Panc1 (cell line): ENCODE data around the gene UROC1. TPM values are rescaled to one million over a fixed set of nuclear protein-coding genes. Genes with fewer than 3 reads are reported as not detected.

Experiments used
- ATAC-seq: fragments of 200-7000 bp; cut with Tn5 transposase; 2 replicates; pipeline ENCODE4 v1.9.1; 2020; ENCODE audit warnings: mild to moderate bottlenecking, moderate library complexity
- BruUV-seq: library from RNA; stranded (reverse); fragments of 400-500 nt; replicated peaks from 2 replicates; lab custom pipeline; 2021; lab: Mats Ljungman, UMichigan
- CTCF ChIA-PET: fragments of 300-600 bp; sonication (Branson Sonifier 250); formaldehyde crosslinking; loops from one replicate; lab custom pipeline; 2022; ENCODE audit warnings: antibody characterized with exemption; lab: Charles Lee
- POLR2A ChIA-PET: fragments of 300-600 bp; sonication (Branson Sonifier 250); formaldehyde crosslinking; loops from one replicate; lab custom pipeline; 2022; ENCODE audit warnings: antibody characterized with exemption; lab: Charles Lee
- DNase-seq: peaks from one replicate; pipeline ENCODE4 v3.0.0-alpha.2; 2010; ENCODE audit warnings: low read depth, low spot score
- H3K27ac ChIP-seq: 2 replicates; pipeline ENCODE4 v1.5.1; 2011; ENCODE audit warnings: mild to moderate bottlenecking, low read length, inconsistent platforms
- H3K27me3 ChIP-seq: fragments of 200-500 bp; sonication (Bioruptor generic); 2 replicates; pipeline ENCODE4 v1.6.0; 2014; ENCODE audit warnings: low read length, inconsistent platforms; ENCODE audit not compliant: control insufficient read depth, insufficient read depth
- H3K36me3 ChIP-seq: fragments of 200-500 bp; sonication (Bioruptor generic); 2 replicates; pipeline ENCODE4 v1.5.1; 2014; ENCODE audit warnings: inconsistent platforms, mild to moderate bottlenecking, low read length, moderate library complexity; ENCODE audit not compliant: control insufficient read depth, insufficient read depth
- H3K4me1 ChIP-seq: 2 replicates; pipeline ENCODE4 v1.5.1; 2011; ENCODE audit warnings: inconsistent platforms, mild to moderate bottlenecking, low read length, moderate library complexity; ENCODE audit not compliant: control insufficient read depth, insufficient read depth
- H3K4me3 ChIP-seq, 2 experiments: 2 replicates each; pipeline ENCODE4 v1.5.1; 2011 to 2012; ENCODE audit warnings: low read depth in 2 of 2, low read length in 2 of 2, mild to moderate bottlenecking in 2 of 2, inconsistent platforms in 1 of 2, moderate library complexity in 1 of 2
- H3K9me3 ChIP-seq: fragments of 200-500 bp; sonication (Bioruptor generic); 2 replicates; pipeline ENCODE4 v1.5.1; 2014; ENCODE audit warnings: low read depth, mild to moderate bottlenecking, inconsistent platforms, low read length, moderate library complexity; ENCODE audit not compliant: control insufficient read depth, insufficient read depth
- POLR2AphosphoS5 ChIP-seq: IDR thresholded peaks from 2 replicates; pipeline ENCODE4 v1.6.1; 2012; ENCODE audit warnings: mild to moderate bottlenecking, low read depth, low read length, moderate library complexity
- SIN3A ChIP-seq: IDR thresholded peaks from 2 replicates; pipeline ENCODE4 v1.6.1; 2012; ENCODE audit warnings: low read depth, mild to moderate bottlenecking, low read length, moderate library complexity, borderline replicate concordance; ENCODE audit not compliant: insufficient read depth
- TCF7L2 ChIP-seq: IDR thresholded peaks from 2 replicates; pipeline ENCODE4 v1.6.1; 2011; ENCODE audit warnings: mild to moderate bottlenecking, low read depth, low read length, inconsistent platforms
- in situ Hi-C: cut with HindIII; loops from 2 replicates; pipeline ENCODE4 v1.10.0; 2016; ENCODE audit warnings: low sequenced_read_pairs, low pct_unique_long_range_greater_than_20kb
- intact Hi-C: fragments of 100-400 bp; cut with micrococcal nuclease; formaldehyde crosslinking; loops from one replicate; pipeline ENCODE4 v1.10.0; 2022; ENCODE audit not compliant: unreplicated experiment
- total RNA-seq: library from RNA; stranded (reverse); gene quantifications from one replicate; pipeline ENCODE4 v1.2.1, GENCODE V29; 2021; ENCODE audit not compliant: unreplicated experiment
- TF ChIP-seq, protein P1 (sequence below), 2 experiments: IDR thresholded peaks; 2 replicates each; pipeline ENCODE4 v1.6.1; 2011 to 2012; ENCODE audit warnings: low read depth in 2 of 2, control low read depth in 1 of 2, low read length in 1 of 2, mild to moderate bottlenecking in 1 of 2, moderate library complexity in 1 of 2; ENCODE audit not compliant: insufficient read depth in 1 of 2
- TF ChIP-seq, protein P2 (sequence below): fragments of 450-650 bp; IDR thresholded peaks from 2 replicates; pipeline ENCODE4 v1.5.1; 2017; ENCODE audit warnings: mild to moderate bottlenecking

The UROC1 gene
- total RNA-seq, 1 experiment from 2014 or later: not detected

DNA sequence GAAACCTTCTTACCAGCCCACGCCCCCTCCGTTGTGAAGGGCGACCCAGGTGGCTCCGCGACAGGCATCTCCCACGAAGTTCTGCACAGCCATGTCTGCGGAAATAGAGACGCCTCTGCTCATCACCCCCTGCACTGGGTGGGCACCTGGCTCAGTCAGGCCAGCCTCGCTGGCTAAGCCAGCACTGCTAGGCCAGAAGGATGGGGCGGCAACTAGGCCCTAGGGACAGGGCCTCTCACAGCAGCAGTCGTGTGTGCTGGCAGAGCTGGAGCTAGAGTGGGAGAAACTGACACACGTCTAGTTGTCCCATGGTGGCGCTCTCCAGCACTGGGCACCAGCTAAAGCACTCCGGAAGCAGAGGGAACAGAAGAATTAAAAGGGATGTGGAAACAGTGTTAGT, 29.4 kb downstream of the UROC1 start:
- Histone ChIP-seq H3K4me3 (no peak overlapping the region), H3K4me1 (0 out of 2 replicates have a peak, but pooled peaks cover 3% of the 10 kb centered on the region), H3K27ac (no peak overlapping the region), H3K27me3 (no peaks in the 10 kb centered on the region), H3K9me3 (no peaks in the 10 kb centered on the region), H3K36me3 (no peaks in the 10 kb centered on the region)
- no peak for ATAC-seq
- ChIA-PET CTCF (no interaction called here), POLR2A (no interaction called here)
- TF ChIP-seq POLR2AphosphoS5 (no peak), TCF7L2 (no peak), SIN3A (no peak)
- TF ChIP-seq, protein P1, sequence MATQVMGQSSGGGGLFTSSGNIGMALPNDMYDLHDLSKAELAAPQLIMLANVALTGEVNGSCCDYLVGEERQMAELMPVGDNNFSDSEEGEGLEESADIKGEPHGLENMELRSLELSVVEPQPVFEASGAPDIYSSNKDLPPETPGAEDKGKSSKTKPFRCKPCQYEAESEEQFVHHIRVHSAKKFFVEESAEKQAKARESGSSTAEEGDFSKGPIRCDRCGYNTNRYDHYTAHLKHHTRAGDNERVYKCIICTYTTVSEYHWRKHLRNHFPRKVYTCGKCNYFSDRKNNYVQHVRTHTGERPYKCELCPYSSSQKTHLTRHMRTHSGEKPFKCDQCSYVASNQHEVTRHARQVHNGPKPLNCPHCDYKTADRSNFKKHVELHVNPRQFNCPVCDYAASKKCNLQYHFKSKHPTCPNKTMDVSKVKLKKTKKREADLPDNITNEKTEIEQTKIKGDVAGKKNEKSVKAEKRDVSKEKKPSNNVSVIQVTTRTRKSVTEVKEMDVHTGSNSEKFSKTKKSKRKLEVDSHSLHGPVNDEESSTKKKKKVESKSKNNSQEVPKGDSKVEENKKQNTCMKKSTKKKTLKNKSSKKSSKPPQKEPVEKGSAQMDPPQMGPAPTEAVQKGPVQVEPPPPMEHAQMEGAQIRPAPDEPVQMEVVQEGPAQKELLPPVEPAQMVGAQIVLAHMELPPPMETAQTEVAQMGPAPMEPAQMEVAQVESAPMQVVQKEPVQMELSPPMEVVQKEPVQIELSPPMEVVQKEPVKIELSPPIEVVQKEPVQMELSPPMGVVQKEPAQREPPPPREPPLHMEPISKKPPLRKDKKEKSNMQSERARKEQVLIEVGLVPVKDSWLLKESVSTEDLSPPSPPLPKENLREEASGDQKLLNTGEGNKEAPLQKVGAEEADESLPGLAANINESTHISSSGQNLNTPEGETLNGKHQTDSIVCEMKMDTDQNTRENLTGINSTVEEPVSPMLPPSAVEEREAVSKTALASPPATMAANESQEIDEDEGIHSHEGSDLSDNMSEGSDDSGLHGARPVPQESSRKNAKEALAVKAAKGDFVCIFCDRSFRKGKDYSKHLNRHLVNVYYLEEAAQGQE (IDR thresholded peaks at IDR 0.05; ENCODE audit: insufficient read depth in 1 of 2, low read depth in 2 of 2, low read length in 1 of 2): no peak
- TF ChIP-seq, protein P2, sequence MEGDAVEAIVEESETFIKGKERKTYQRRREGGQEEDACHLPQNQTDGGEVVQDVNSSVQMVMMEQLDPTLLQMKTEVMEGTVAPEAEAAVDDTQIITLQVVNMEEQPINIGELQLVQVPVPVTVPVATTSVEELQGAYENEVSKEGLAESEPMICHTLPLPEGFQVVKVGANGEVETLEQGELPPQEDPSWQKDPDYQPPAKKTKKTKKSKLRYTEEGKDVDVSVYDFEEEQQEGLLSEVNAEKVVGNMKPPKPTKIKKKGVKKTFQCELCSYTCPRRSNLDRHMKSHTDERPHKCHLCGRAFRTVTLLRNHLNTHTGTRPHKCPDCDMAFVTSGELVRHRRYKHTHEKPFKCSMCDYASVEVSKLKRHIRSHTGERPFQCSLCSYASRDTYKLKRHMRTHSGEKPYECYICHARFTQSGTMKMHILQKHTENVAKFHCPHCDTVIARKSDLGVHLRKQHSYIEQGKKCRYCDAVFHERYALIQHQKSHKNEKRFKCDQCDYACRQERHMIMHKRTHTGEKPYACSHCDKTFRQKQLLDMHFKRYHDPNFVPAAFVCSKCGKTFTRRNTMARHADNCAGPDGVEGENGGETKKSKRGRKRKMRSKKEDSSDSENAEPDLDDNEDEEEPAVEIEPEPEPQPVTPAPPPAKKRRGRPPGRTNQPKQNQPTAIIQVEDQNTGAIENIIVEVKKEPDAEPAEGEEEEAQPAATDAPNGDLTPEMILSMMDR: no peak
- intact Hi-C loops (no loop called here), in situ Hi-C loops (no loop called here)
- no TSS peak for BruUV-seq
- DNase-seq: no peak

DNA sequence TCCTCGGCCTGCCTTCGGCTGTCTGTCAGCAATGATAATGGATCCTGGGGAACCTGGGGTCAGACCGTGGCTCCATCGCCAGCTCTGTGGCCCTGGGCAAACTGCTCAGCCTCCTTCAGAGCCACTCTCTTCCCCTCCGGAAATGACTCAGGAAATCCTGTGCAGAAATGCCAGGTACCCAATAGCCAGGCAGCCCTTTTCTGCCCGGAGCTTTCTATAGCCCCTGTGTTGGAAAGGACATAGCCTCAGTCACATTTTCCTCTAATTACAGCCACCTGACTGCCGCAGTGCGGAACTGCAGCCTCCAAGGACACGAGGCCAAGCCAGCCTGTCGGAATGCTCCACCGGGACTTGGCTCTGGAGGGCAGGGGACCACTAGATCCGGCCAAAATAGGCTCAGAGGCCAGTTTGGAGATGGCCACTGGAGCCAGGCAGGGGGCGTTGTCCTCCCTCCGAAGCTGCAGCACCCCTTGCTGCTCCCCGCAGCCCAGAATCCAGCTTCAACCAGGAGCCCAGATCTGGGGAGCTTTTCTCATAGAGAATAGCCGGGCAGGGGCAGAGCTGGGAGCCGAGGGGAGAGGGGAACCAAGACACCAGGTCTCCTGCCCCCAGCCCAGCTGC, 30.3 kb downstream of the UROC1 start:
- Histone ChIP-seq H3K4me3 (no peak overlapping the region), H3K36me3 (no peaks in the 10 kb centered on the region), H3K27me3 (no peaks in the 10 kb centered on the region), H3K4me1 (0 out of 2 replicates have a peak, but pooled peaks cover 3% of the 10 kb centered on the region), H3K27ac (no peak overlapping the region), H3K9me3 (no peaks in the 10 kb centered on the region)
- ATAC-seq: peak; percentile 68
- intact Hi-C loops (no loop called here), in situ Hi-C loops (no loop called here)
- POLR2A ChIA-PET: no interaction called here
- no peak for TF ChIP-seq SIN3A
- TF ChIP-seq, protein P2: no peak
- TF ChIP-seq, protein P1 (IDR thresholded peaks at IDR 0.05; ENCODE audit: insufficient read depth in 1 of 2, low read depth in 2 of 2, low read length in 1 of 2): no peak
- TF ChIP-seq TCF7L2: no peak
- TF ChIP-seq POLR2AphosphoS5: no peak
- CTCF ChIA-PET: no interaction called here
- BruUV-seq: no TSS peak
- DNase-seq: no peak
